8988T (cell line): Measurements from ENCODE around the gene BRAT1.

ENCODE experiments used
- DNase-seq: peaks from one replicate; pipeline ENCODE4 v3.0.0; 2011

Gene BRAT1

GRCh38 chr7:2559283-2559950 lies 4.1 kb upstream of the BRAT1 start:
- no peak for DNase-seq

- no peak for DNase-seq
Measured at GRCh38 chr7:2558629-2559282, 3.4 kb upstream of the BRAT1 start, which contains the start of gene IQCE. TSS of gene IQCE (plus strand) at chr7:2558979. CDS start at chr7:2559182, 203 bp downstream.

- no peak for DNase-seq
Measured at GRCh38 chr7:2554661-2555111, 638 bp downstream of the BRAT1 start.

GRCh38 chr7:2553831-2554581 lies 1.3 kb downstream of the BRAT1 start:
- no peak for DNase-seq

- DNase-seq, result no peak
Measured at GRCh38 chr7:2553108-2553507, 2.2 kb downstream of the BRAT1 start.

GRCh38 chr7:2551418-2551817 lies 3.9 kb downstream of the BRAT1 start:
- DNase-seq, result no peak

- no peak for DNase-seq
Measured at GRCh38 chr7:2546776-2547586, 8.3 kb downstream of the BRAT1 start.

- no peak for DNase-seq
Measured at GRCh38 chr7:2545746-2546425, 9.4 kb downstream of the BRAT1 start.

- no peak for DNase-seq
Measured at GRCh38 chr7:2544541-2545188, 10.7 kb downstream of the BRAT1 start.

- no peak for DNase-seq
Measured at GRCh38 chr7:2542916-2543871, 12.1 kb downstream of the BRAT1 start.

GRCh38 chr7:2542011-2542915 lies 13.1 kb downstream of the BRAT1 start:
- no peak for DNase-seq

- DNase-seq, result no peak
Measured at GRCh38 chr7:2541291-2542010, 13.9 kb downstream of the BRAT1 start.

GRCh38 chr7:2540641-2541051 lies 14.7 kb downstream of the BRAT1 start:
- DNase-seq, result no peak

- DNase-seq, result no peak
Measured at GRCh38 chr7:2540133-2540532, 15.2 kb downstream of the BRAT1 start.

- DNase-seq, result no peak
Measured at GRCh38 chr7:2539031-2539911, 16.1 kb downstream of the BRAT1 start.

GRCh38 chr7:2537981-2538851 lies 17.1 kb downstream of the BRAT1 start:
- peak; percentile 41 for DNase-seq
